GM18517 (cell line): Measurements from ENCODE around the gene CEBPZOS.
A peak's percentile ranks its signal among the peaks of the same experiment; 100 is the strongest.

Source experiments
- ATAC-seq: cut with Tn5 transposase; IDR thresholded peaks from one replicate; pipeline ENCODE4 v1.9.1; 2021; ENCODE audit warnings: mild to moderate bottlenecking, moderate library complexity; ENCODE audit not compliant: unreplicated experiment

The CEBPZOS gene

GRCh38 chr2:37231241-37232130, 35.2 kb downstream of the CEBPZOS start, which contains the start of the genes CEBPZ and NDUFAF7:
TSS of gene CEBPZ (minus strand) at chr2:37231596. CDS start at chr2:37231567, 29 bp downstream.
TSS of gene NDUFAF7 (plus strand) at chr2:37231658. CDS start at chr2:37231706, 48 bp downstream.
- peak; percentile 86 for ATAC-seq

- peak; percentile 5 for ATAC-seq
Measured at GRCh38 chr2:37232131-37232933, 36.0 kb downstream of the CEBPZOS start.

GRCh38 chr2:37243435-37243834, 47.1 kb downstream of the CEBPZOS start:
- ATAC-seq: no peak

GRCh38 chr2:37244017-37244416, 47.7 kb downstream of the CEBPZOS start:
- peak; percentile 94 for ATAC-seq

- ATAC-seq: no peak
Measured at GRCh38 chr2:37244755-37245154, 48.5 kb downstream of the CEBPZOS start.

GRCh38 chr2:37246205-37246604, 49.9 kb downstream of the CEBPZOS start:
- no peak for ATAC-seq

- ATAC-seq: no peak
Measured at GRCh38 chr2:37250869-37251740, 54.8 kb downstream of the CEBPZOS start.
